HG02798 (cell line): ENCODE data around the gene ZNF362.
A peak's percentile ranks its signal among the peaks of the same experiment; 100 is the strongest.
"Not testable (repeated sequence)": the region's sequence is repeated elsewhere in the genome, so short reads cannot be mapped to it uniquely, and the experiment has no call there.

Source experiments
- ATAC-seq: cut with Tn5 transposase; IDR thresholded peaks from one replicate; pipeline ENCODE4 v1.9.1; 2021; ENCODE audit warnings: mild to moderate bottlenecking; ENCODE audit not compliant: unreplicated experiment, poor library complexity

ZNF362 gene, protein sequence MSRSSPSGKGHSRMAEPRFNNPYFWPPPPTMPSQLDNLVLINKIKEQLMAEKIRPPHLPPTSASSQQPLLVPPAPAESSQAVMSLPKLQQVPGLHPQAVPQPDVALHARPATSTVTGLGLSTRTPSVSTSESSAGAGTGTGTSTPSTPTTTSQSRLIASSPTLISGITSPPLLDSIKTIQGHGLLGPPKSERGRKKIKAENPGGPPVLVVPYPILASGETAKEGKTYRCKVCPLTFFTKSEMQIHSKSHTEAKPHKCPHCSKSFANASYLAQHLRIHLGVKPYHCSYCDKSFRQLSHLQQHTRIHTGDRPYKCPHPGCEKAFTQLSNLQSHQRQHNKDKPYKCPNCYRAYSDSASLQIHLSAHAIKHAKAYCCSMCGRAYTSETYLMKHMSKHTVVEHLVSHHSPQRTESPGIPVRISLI

DNA sequence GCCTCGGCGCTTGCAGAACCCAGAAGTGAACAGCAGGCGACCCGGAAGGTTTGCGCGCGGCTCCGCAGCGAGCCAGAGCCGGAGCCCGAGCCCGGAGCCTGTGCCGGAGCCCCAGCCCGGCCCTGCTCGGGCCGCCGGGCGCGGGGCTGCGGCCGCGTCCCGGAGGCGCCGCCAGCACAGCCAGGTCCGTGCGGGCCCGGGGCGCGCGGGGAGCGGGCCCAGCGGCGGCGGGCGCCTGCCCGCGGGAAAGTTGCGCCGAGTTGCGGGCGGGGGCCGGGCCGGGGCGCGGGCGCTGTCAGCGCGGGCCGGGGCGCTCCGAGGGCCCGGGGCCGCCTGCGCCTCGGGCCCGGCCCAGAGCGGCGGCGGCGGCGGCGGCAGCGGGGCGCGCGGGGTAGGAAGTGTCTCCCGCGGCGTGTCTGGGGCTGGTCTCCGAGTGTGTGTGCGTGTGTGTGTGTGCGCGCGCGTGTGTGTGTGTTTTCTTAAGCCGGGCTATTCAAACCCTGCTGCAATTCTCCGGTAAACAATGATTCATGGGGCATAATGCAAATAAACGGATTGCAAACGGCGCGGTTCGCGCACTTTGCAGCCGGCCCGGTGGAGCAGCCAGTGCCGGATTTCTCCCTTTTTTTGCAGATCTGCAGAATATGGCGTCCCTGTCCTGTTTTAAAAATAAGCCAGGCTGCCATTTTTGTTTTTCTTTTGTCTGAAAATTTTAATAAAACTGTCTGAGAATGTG, at the start of gene ZNF362:
Gene ZNF362 (plus strand): TSS at position 22 of the 736 bp plus-strand sequence. CDS start 14,083 bp downstream, outside the sequence.
- ATAC-seq: peak; percentile 63

DNA sequence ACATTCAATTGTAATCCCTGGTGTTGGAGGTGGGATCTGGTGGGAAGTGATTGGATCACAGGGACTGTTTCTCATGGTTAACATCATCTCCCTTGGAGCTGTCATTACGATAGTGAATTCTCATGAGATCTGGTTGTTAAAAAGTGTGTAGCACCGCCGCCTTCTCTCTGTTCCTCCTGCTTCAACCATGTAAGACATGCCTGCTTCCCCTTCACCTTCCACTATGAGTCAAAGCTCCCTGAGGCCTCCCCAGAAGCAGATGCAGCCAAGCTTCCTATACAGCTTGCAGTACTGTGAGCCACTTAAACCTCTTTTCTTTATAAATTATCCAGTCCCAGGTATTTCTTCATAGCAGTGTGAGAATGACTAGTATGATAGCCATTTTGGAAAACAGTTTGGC, 44.3 kb upstream of the ZNF362 start:
- no peak for ATAC-seq

DNA sequence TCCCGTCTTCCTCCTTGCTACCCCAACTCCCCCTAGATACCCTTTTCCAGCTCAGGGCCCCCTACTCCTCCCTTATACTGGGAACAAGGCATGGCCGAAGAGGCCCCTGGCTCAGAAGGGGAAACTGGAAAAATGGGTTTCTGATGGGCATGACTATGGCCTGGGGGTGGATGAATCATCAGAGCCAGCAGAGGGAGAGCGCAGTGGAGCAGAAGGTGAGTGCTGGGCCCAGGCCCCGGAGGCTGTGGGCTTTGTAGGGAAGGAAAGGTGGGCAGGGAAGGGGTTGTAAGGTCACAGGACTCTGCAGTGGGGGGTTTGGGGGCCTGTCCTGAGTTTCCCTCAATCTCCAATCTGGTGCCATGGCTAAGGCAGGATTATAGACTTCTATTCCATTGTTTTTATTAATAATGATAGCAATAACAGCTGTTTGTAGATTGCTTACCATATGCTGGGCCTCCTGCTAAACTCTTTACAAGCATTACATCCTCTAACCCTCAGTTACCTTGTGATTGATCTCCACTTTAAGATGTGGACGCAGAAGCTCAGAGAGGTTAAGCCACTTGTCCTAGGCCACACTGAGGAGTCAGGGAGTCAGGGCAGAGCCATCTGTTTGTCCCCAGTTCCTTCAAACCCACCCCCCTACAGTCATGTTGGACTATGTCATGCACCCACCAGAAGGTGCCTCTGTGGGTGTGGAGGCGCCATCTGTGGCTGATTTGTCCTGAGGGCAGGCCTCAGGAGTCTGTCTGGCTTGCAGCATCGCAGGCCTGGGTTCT, 36.2 kb upstream of the ZNF362 start:
- ATAC-seq: no peak

DNA sequence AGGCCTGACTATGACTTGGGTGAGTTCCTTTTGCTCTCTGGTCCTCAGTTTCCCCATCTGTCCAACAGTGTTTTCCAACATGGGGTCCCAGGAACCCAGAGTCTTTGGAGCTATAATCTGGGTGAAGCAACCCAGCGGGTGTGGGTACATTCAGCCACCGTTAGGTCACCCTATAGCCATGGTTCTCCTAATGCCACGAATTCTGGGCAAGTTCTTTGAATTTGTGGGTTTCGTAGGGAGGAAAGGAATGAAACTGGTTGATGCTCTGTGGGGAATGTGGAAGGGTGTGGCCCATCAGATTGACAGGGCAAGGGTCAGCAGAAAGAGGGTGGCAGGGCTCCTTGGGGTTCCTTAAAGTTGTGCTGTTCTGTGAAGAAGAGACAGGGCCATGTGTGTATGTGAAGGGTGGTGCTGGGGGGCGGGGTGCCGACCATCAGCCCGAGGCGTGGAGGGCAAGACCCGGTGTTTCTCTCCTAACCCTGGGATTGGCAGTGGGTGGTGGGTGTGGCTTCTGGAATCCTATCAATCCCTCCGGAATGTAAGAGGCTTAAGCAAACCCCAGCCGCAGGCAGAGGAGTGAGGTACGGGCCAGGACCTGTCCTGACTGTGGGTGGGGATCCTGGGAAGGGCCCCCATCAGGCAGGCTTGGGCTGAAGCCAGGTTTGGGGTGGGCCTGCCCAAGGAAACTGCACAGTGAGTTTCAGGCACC, 35.5 kb upstream of the ZNF362 start:
- ATAC-seq: no peak

DNA sequence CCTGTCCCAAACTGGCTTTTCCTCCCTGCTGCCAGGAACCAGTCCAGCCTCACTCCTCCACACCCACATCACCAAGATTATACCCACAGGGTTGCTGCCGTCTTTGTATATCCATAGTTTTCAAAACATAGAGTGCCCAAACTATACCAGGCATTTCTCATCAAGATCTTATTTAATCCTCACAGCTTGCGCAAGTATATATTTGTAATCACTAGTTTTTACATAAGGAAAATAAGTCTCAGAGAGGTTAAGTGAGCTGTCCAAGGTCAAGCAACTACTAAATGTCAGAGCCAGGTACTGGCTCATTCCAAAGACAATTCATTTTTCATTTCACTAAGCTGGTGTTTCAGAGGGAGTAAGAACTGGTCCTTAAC, 34.9 kb upstream of the ZNF362 start:
- no peak for ATAC-seq

DNA sequence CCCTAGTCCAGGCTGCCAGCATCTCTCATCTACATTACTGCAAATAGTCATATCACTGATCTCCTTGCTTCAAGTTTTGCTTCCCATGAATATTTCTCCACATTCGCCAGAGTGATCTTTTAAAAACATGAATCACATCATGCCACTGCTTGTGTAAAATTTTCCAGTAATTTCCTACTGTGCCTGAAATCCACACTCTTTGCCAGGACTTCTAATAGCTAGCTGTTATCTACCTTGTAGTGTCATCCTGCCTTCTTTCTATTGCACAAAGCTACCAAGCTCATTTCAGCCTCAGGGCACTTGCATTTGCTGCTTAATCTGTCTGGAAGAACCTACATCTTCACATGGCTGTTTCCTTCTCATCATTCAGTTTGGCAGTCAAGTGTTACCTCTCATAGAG, 33.9 kb upstream of the ZNF362 start:
- ATAC-seq: no peak

DNA sequence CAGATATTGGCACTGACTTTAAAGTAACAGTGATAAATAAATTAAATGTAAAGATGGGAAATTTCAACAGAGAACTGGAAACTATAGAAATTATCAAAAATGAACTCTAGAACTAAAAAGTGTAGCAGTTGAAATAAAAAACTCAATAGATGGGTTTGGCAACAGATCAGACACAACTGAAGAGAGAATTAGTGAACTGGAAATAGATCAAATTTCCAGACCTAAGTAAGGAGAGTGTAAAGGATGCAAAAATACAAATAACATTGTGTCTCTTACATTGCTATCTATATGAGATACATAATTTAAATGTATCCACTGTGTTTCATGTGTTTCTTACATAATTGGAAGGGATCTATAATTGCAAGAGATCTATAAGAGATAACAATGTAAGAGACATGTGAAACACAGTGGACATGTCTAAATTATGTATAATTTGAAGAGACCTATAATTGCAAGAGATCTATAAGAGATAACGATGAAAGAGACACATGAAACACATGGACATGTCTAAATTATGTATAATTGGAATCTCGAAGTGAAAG, 32.1 kb upstream of the ZNF362 start:
- ATAC-seq: no peak

DNA sequence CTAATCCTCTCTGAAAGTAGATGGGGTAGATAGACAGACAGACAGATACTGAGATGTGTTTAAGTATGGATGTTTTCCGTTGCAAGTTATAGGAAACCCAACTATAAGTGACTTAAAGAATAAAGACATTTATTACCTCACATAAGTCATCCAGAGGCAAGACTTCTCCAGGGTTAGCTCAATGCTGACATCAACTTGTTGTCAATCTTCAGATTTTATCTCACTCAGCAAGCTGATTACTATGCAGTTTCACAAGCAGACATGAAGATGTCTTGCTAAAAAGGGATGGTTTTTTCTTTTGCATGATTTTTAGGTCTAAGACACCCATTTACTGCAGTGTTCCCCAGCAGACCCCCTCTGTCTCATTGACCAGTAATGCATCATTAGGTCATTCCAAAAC, 30.7 kb upstream of the ZNF362 start:
- ATAC-seq: no peak

DNA sequence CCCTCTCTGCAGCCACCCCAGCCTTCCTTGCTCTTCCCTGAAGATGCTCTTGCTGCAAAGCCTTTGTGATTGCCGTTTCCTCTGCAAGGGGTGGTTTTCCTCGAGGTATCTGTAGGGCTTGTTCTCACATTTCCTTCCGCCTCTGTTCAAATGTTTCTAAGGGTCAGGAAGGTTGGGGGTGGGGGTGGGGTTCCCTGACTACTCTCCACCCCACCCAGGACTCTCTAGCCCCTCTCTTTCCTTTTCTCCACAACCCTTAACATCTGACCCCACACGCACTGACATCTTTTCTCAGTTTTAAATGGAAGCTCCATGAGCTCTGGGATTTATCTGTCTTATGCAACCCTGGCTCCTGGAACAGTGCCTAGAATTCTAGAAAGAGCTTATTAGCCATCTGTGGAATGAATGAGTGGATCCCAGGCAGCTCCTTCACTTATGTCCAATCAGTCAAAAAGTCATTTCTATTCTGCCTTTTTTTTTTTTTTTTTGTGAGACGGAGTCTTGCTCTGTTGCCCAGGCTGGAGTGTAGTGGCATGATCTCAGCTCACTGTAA, 27.3 kb upstream of the ZNF362 start:
- no peak for ATAC-seq

DNA sequence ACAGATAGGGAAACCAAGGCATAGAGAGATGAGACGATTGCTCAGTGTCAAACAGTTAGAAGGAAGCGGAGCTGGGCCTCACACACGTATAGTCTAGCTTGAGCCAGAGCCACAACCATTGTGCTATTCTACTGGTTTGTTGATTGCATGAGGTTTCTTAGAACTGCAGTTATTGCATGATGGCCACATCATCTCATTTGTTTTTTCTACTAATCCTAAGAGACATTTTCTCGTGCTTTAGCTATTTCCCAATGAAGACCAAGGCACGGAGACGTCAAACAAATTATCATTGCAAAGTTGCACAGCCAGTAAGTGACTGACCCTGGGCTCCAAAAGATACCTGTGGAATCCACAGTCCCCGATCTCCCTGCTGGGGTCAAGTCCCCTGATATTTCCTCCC, 25.1 kb upstream of the ZNF362 start:
- ATAC-seq: no peak

DNA sequence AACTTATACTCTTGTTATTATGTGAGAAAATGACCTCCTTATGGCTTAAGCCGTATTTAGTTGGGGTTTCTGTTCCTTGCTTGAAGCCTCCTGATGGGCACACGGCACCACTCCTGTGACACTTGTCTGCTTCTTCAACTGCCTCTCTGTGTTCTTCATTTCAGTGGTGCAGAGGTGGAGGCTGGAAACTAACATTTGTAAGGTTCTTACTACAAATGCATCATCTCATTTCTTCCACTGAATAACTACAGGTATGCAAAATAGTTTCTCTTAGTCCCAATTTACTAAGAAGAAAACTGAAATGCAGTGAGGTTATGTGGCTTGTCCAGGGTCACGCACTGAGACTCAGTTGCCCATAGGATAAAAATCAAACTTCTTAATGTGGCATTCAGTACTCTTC, 23.6 kb upstream of the ZNF362 start:
- ATAC-seq: no peak

DNA sequence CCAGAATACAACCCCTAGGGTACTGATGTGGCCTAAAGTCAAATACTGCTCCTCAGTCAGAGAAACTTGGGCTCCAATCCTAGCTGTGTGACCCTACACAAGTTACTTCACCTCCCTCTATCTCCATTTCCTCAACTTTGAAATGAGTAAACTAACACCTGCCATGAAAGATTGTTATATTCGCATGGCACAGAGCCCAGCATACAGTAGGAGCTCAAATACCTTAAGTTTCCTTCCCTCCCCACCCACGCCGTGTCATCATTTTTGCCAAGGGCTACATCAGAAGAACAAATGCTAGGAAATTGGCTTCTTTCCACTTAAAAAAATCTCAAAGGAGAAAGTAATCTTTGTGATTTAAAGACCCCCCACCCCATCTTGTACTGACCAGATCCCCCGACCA, 22.2 kb upstream of the ZNF362 start:
- no peak for ATAC-seq

DNA sequence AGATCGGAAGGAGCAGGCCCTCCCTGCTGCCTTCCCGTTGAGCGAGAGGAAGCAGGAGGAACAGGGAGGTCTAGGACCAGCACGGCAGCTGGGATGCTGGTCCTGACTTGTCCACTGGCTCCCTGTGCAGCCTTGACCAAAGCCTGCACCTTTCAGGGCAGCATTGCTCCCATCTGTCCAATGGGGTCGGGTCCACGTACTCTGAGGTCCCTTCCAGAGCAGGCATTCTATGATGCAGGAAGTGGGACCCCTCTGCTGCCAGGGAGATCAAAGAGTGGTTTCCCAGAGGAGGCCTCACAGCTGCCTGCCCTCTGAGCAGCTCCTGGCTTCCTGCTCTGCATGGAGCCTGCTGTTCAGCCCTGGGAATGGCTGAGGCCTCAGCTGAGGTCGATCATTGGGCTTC, 21.7 kb upstream of the ZNF362 start:
- ATAC-seq: no peak

DNA sequence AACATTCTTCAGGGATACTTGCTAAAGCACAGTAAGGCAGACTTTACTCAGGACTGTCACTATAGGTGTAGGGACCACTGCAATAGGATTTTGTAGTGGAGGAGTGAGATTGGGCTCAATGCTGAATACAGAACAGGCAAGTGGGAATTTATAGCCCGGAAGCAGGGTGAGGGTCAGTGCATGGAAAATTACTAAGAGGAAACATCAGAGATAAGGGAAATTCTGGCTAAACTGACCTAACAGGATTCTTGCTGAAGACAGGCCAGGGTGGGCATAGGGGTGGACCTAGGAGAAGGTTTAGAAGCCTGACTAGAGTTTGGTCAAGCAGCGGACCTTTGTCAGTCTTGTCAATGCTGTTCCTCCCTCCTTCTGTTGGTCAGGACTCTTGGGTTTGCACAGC, 20.8 kb upstream of the ZNF362 start:
- ATAC-seq: no peak

DNA sequence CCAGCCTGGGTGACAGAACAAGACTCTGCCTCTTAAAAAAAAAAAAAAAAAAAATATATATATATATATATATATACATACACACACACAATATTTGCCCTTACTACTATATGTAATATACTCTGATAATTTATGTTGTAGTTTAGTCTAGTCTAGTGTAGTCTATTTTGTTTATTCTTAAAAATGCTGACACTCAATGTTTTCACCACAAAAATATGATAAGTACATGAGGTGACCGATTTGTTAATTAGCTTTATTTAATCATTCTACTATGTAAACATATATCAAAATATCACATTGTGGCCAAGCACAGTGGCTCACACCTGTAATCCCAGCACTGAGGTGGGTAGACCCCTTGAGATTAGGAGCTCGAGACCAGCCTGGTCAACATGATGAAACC, 19.8 kb upstream of the ZNF362 start:
- ATAC-seq: no peak

DNA sequence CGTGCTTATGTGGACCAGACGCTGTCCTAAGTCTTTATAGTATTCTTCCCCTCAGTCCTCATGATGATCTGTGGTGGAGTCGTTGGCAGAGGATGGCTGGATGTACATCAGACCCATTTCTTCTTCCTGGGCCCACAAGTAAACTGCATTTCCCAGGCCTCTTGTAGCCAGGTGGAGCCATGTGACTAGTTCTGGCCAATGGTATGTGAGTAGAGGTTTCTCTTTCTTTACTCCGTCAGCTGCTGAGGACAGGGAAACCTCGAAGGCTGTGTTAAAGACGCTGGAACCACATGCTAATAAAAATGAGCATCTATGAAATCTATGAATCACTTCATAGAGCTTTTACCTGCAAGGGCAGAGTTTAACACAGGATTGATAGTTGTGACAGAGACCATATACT, 18.7 kb upstream of the ZNF362 start:
- no peak for ATAC-seq

DNA sequence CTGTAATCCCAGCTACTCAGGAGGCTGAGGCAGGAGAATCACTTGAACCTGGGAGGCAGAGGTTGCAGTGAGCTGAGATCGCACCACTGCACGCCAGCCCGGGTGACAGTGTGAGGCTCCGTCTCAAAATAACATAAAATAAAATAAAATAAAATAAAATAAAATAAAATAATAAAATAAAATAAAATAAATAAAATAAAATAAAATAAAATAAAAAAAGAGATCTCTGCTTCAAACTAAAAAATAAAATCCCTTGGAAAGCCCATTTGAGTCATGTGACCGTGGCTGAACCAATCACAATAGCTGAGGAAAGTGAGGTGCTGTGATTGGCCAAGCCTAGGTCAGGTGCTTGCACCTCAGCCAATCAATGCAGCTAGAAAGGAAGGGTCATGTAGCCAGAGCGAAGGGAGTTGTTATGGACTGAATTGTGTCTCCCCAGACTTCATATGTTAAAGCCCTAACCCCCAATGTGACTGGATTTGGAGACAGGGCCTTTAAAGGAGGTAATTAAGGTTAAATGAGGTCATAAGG, 18.0 kb upstream of the ZNF362 start:
- ATAC-seq: not testable (repeated sequence)

DNA sequence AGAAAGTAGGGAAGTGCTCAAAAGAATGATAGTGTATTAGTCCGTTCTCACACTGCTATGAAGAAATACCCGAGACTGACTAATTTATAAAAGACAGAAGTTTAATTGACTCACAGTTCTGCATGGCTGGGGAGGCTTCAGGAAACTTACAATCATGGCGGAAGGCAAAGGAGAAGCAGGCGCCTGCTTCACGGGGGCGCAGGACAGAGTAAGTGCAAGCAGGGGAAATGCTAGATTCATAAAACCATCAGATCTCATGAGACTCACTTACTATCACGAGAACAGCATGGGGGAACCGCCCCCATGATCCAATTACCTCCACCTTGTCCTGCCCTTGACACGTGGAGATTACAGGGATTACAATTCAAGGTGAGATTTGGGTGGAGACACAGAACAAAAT, 16.9 kb upstream of the ZNF362 start:
- not testable (repeated sequence) for ATAC-seq

DNA sequence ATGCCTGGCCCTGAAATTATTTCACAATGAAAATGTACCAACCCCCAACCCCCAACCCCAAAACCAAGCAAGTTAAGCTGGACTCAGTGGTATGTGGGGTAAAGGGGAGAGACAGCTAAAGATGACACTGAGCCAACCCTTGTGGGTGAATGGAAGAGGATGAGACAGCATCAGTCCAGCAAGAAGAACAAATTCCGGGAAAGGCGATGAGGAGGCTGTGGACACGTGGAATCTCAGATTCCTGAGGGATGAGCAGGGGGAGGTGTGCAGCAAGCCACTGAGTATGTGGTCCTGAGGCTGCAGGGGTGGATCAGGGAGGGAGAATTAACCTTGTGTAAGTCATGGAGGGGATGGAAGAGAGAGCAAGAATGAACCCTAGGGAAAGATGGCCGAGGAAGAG, 14.4 kb upstream of the ZNF362 start:
- no peak for ATAC-seq

DNA sequence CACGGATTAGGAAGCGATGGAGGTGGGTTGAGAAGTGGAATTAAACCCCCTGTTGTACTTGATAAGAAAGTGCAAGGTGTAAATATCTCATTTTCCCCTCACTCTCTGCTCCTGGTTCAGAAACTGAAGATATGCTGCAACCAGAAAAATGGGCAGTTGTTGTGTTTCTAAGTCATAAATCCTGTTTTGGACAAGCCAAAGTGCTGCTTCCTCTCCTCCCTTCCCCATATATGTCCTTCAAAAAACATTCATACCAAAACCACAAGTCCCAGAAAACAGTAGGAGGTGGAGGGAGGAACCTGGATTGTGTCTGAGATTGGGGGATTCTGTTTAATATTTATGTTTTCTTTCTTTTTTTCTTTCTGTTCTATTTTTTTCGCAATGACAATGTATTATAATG, 13.6 kb upstream of the ZNF362 start:
- no peak for ATAC-seq
